Measurements from ENCODE around the gene CMA1.

CMA1 gene

DNA sequence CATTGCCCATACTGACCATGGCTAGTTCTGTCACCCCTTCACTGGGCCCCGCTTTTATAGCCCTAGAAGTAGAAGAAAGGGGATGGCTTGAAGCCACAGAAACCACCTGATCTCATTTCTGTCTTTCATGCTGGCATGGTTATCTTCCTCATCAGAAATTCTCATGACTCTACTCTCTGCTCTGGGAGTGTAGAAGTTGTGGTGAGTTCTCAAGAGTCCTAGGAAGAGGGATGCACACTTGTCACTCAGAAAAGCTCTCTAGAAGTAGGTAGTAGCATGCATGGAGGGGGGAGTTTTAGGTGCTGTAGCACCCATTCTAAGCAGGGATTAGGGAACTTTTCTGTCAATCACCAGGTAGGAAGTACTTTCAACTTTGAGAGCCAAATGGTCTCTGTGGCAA lies 6.1 kb upstream of the CMA1 start:
- Histone ChIP-seq H3K23ac (ENCODE audit: low read depth, low read length, poor library complexity) (no peak overlapping the region), H3K4me3 (ENCODE audit: low read length in 2 of 2) (no peak overlapping the region), H2BK15ac (ENCODE audit: low read length) (no peak overlapping the region), H3K14ac (ENCODE audit: low read length) (no peak overlapping the region), H2BK5ac (ENCODE audit: low read length) (no peak overlapping the region), H3K9me3 (replicated peaks in 1 of 2; ENCODE audit: control insufficient read depth in 2 of 2, insufficient read depth in 1 of 2, low read depth in 1 of 2, low read length in 2 of 2) (peaks cover 0 to 3% of the 10 kb centered on the region in 2 donors), H2AFZ (ENCODE audit: low read length) (no peak overlapping the region), H3K4me1 (ENCODE audit: control insufficient read depth in 2 of 2, insufficient read depth in 1 of 2, low read depth in 1 of 2, low read length in 2 of 2) (no peaks in the 10 kb centered on the region), H3K36me3 (replicated peaks in 1 of 2; ENCODE audit: control insufficient read depth in 2 of 2, insufficient read depth in 2 of 2, low read length in 2 of 2) (no peaks in the 10 kb centered on the region), H3K27ac (replicated peaks; ENCODE audit: low read length) (no peak overlapping the region), H3K4me2 (ENCODE audit: insufficient read depth, low read length, poor library complexity, severe bottlenecking) (no peak overlapping the region), H3K18ac (ENCODE audit: low read length) (no peak overlapping the region), H3K79me1 (ENCODE audit: low read depth, low read length) (no peaks in the 10 kb centered on the region), H2AK5ac (ENCODE audit: low read depth, low read length) (no peak overlapping the region), H4K8ac (ENCODE audit: low read depth, low read length) (no peak overlapping the region), H3K9ac (ENCODE audit: low read depth, low read length, poor library complexity) (no peak overlapping the region), H4K91ac (ENCODE audit: low read depth, low read length, poor library complexity) (no peak overlapping the region), H2BK12ac (ENCODE audit: low read length) (no peak overlapping the region), H2BK120ac (ENCODE audit: low read depth, low read length) (no peak overlapping the region), H3K4ac (ENCODE audit: low read length) (no peak overlapping the region), H3K27me3 (ENCODE audit: control insufficient read depth in 3 of 3, insufficient read depth in 3 of 3, low read depth in 1 of 3, low read length in 3 of 3) (peaks cover 0 to 11% (median 0%) of the 10 kb centered on the region in 3 experiments)
- DNase-seq (ENCODE audit: low spot score) = no peak
- WGBS, 2 donors (ENCODE audit: extremely low coverage in 2 of 2, insufficient read length in 2 of 2, insufficient replicate concordance in 1 of 2) = no CpG with 5 or more reads among the region's 1 CpG

DNA sequence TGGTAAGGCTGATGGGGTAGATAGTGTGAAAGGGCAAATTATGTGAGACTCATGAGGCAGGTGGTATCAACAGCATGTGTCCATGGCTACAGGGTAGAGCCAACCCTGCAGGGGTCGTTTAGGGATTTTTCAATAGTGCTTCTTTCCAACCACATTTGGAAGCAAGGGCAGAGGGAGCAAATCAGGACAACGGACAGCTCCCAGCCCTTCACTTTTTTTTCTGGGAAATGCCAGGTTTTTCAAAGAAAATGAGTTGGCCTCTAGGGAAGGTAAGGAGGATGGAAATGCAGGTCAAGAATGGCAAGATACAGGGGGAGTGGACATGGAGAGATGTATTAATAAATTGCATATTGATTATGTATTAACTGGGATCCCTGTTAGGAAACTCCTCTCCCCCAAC lies 4.9 kb upstream of the CMA1 start:
- Histone ChIP-seq H3K36me3 (replicated peaks in 1 of 2; ENCODE audit: control insufficient read depth in 2 of 2, insufficient read depth in 2 of 2, low read length in 2 of 2) (no peaks in the 10 kb centered on the region), H3K4me1 (ENCODE audit: control insufficient read depth in 2 of 2, insufficient read depth in 1 of 2, low read depth in 1 of 2, low read length in 2 of 2) (no peaks in the 10 kb centered on the region), H2AK5ac (ENCODE audit: low read depth, low read length) (no peak overlapping the region), H3K4me3 (ENCODE audit: low read length in 2 of 2) (no peak overlapping the region), H3K18ac (ENCODE audit: low read length) (no peak overlapping the region), H3K79me1 (ENCODE audit: low read depth, low read length) (no peaks in the 10 kb centered on the region), H3K14ac (ENCODE audit: low read length) (no peak overlapping the region), H2BK120ac (ENCODE audit: low read depth, low read length) (no peak overlapping the region), H3K27me3 (ENCODE audit: control insufficient read depth in 3 of 3, insufficient read depth in 3 of 3, low read depth in 1 of 3, low read length in 3 of 3) (peaks cover 0 to 1% (median 0%) of the 10 kb centered on the region in 3 experiments), H4K91ac (ENCODE audit: low read depth, low read length, poor library complexity) (no peak overlapping the region), H3K27ac (replicated peaks; ENCODE audit: low read length) (no peak overlapping the region), H2AFZ (ENCODE audit: low read length) (no peak overlapping the region), H2BK5ac (ENCODE audit: low read length) (no peak overlapping the region), H4K8ac (ENCODE audit: low read depth, low read length) (no peak overlapping the region), H3K4me2 (ENCODE audit: insufficient read depth, low read length, poor library complexity, severe bottlenecking) (no peak overlapping the region), H2BK12ac (ENCODE audit: low read length) (no peak overlapping the region), H2BK15ac (ENCODE audit: low read length) (no peak overlapping the region), H3K9me3 (replicated peaks in 1 of 2; ENCODE audit: control insufficient read depth in 2 of 2, insufficient read depth in 1 of 2, low read depth in 1 of 2, low read length in 2 of 2) (peaks cover 0 to 3% of the 10 kb centered on the region in 2 donors), H3K9ac (ENCODE audit: low read depth, low read length, poor library complexity) (no peak overlapping the region), H3K4ac (ENCODE audit: low read length) (no peak overlapping the region), H3K23ac (ENCODE audit: low read depth, low read length, poor library complexity) (no peak overlapping the region)
- DNase-seq (ENCODE audit: low spot score) = peak; percentile 1
- no CpG with 5 or more reads among the region's 2 CpGs for WGBS, 2 donors (ENCODE audit: extremely low coverage in 2 of 2, insufficient read length in 2 of 2, insufficient replicate concordance in 1 of 2)

DNA sequence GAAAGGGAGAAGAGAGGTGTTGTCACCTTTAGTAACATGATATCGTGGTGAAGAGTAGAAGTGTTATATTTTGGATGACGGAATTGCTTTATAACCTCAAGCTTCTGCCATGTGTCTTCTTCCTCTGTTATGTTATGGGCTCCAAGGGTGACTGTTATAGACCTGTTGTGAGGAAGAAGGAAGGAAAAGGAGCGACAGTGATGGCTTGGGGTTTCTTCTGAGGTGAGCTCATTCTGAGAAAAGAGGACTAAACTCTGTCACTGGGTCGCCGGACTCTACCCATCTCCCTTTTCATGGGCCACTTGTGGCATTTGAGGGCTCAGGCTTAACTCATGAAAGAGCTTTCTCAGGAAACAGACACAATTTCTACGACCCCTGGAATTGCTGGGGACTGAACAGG lies 1.6 kb downstream of the CMA1 start:
- Histone ChIP-seq H3K23ac (ENCODE audit: low read depth, low read length, poor library complexity) (no peak overlapping the region), H3K4me1 (ENCODE audit: control insufficient read depth in 2 of 2, insufficient read depth in 1 of 2, low read depth in 1 of 2, low read length in 2 of 2) (no peaks in the 10 kb centered on the region), H4K8ac (ENCODE audit: low read depth, low read length) (no peak overlapping the region), H2BK5ac (ENCODE audit: low read length) (no peak overlapping the region), H2BK15ac (ENCODE audit: low read length) (no peak overlapping the region), H3K14ac (ENCODE audit: low read length) (no peak overlapping the region), H3K9ac (ENCODE audit: low read depth, low read length, poor library complexity) (no peak overlapping the region), H3K27ac (replicated peaks; ENCODE audit: low read length) (no peak overlapping the region), H3K4ac (ENCODE audit: low read length) (no peak overlapping the region), H2BK12ac (ENCODE audit: low read length) (no peak overlapping the region), H2AK5ac (ENCODE audit: low read depth, low read length) (no peak overlapping the region), H3K4me2 (ENCODE audit: insufficient read depth, low read length, poor library complexity, severe bottlenecking) (no peak overlapping the region), H2BK120ac (ENCODE audit: low read depth, low read length) (no peak overlapping the region), H3K9me3 (replicated peaks in 1 of 2; ENCODE audit: control insufficient read depth in 2 of 2, insufficient read depth in 1 of 2, low read depth in 1 of 2, low read length in 2 of 2) (peaks cover 0 to 3% of the 10 kb centered on the region in 2 donors), H4K91ac (ENCODE audit: low read depth, low read length, poor library complexity) (no peak overlapping the region), H3K4me3 (ENCODE audit: low read length in 2 of 2) (no peak overlapping the region), H2AFZ (ENCODE audit: low read length) (no peak overlapping the region), H3K18ac (ENCODE audit: low read length) (no peak overlapping the region), H3K79me1 (ENCODE audit: low read depth, low read length) (no peaks in the 10 kb centered on the region), H3K36me3 (replicated peaks in 1 of 2; ENCODE audit: control insufficient read depth in 2 of 2, insufficient read depth in 2 of 2, low read length in 2 of 2) (no peaks in the 10 kb centered on the region), H3K27me3 (ENCODE audit: control insufficient read depth in 3 of 3, insufficient read depth in 3 of 3, low read depth in 1 of 3, low read length in 3 of 3) (no peaks in the 10 kb centered on the region)
- no peak for DNase-seq (ENCODE audit: low spot score)
- 100% methylated on average over 2 of the region's 6 CpGs; no CpG with 5 or more reads in 1 of the 2 donors for WGBS, 2 donors (ENCODE audit: extremely low coverage in 2 of 2, insufficient read length in 2 of 2, insufficient replicate concordance in 1 of 2)

DNA sequence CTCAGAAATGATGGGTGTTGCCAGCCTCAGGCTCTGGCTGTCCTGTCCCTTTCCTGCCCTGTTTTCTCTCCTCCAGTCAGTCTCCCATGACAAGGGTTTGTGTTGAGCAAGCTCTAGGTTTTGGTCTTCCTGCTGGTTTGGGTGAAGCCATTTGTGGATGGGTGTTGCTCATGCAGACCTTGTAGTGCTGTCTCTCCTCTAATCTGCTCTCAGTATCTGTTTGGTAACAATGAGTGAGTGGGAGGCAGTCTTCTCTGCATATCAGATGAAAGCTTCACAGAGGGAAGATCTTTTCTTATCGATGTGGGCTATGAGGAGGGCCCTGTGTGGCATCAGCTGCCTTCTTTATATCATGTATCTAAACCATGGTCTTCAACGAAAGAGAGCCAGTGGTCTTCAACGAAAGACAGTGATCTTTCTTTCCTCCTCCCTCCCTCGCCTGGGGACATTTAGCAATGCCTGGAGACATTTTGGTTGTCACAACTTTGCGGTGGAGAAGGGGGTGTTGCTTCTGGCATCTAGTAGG lies 3.6 kb downstream of the CMA1 start:
- H2BK15ac ChIP-seq (ENCODE audit: low read length) = no peak overlapping the region

More for the DNA sequence above, 3.6 kb downstream of the CMA1 start:
- Histone ChIP-seq H4K91ac (ENCODE audit: low read depth, low read length, poor library complexity) (no peak overlapping the region), H3K4me3 (ENCODE audit: low read length in 2 of 2) (peak overlapping the region in 1 of 2 donors; percentile 50), H2BK12ac (ENCODE audit: low read length) (no peak overlapping the region), H3K14ac (ENCODE audit: low read length) (no peak overlapping the region), H2AK5ac (ENCODE audit: low read depth, low read length) (no peak overlapping the region), H3K18ac (ENCODE audit: low read length) (no peak overlapping the region), H3K23ac (ENCODE audit: low read depth, low read length, poor library complexity) (no peak overlapping the region), H2BK120ac (ENCODE audit: low read depth, low read length) (no peak overlapping the region), H3K4ac (ENCODE audit: low read length) (no peak overlapping the region), H4K8ac (ENCODE audit: low read depth, low read length) (no peak overlapping the region), H3K27ac (replicated peaks; ENCODE audit: low read length) (no peak overlapping the region), H3K36me3 (replicated peaks in 1 of 2; ENCODE audit: control insufficient read depth in 2 of 2, insufficient read depth in 2 of 2, low read length in 2 of 2) (no peaks in the 10 kb centered on the region), H3K9ac (ENCODE audit: low read depth, low read length, poor library complexity) (no peak overlapping the region), H3K27me3 (ENCODE audit: control insufficient read depth in 3 of 3, insufficient read depth in 3 of 3, low read depth in 1 of 3, low read length in 3 of 3) (no peaks in the 10 kb centered on the region), H2BK5ac (ENCODE audit: low read length) (no peak overlapping the region), H3K9me3 (replicated peaks in 1 of 2; ENCODE audit: control insufficient read depth in 2 of 2, insufficient read depth in 1 of 2, low read depth in 1 of 2, low read length in 2 of 2) (peaks cover 0 to 3% of the 10 kb centered on the region in 2 donors), H2AFZ (ENCODE audit: low read length) (no peak overlapping the region), H3K4me1 (ENCODE audit: control insufficient read depth in 2 of 2, insufficient read depth in 1 of 2, low read depth in 1 of 2, low read length in 2 of 2) (no peaks in the 10 kb centered on the region), H3K4me2 (ENCODE audit: insufficient read depth, low read length, poor library complexity, severe bottlenecking) (no peak overlapping the region), H3K79me1 (ENCODE audit: low read depth, low read length) (no peaks in the 10 kb centered on the region)
- DNase-seq (ENCODE audit: low spot score) = no peak
- WGBS, 2 donors (ENCODE audit: extremely low coverage in 2 of 2, insufficient read length in 2 of 2, insufficient replicate concordance in 1 of 2) = no CpG with 5 or more reads among the region's 5 CpGs
